HG02623 (cell line): ENCODE data around the gene GPR39.

Experiments used
- ATAC-seq: cut with Tn5 transposase; IDR thresholded peaks from one replicate; pipeline ENCODE4 v1.9.1; 2021; ENCODE audit warnings: moderate library complexity; ENCODE audit not compliant: unreplicated experiment

The GPR39 gene

DNA sequence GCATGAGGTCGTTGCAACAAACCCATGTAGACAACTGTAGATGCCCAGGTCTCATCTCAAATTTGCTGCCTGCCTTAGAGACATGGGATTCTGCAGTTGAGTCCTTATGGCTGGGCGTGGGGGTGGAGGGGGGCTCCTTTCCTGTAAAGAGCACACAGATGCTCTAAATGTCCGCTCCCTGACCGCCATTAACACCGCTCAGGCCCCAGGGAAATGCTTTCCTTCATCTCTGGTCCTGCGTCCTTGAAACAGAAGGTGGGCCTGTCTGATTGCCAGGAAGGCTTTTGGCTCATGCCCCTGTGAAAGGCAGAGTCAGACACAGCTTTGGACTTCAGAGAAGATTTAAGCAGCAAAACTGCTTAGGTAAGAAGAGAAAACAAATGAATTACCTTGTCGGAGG, 25.7 kb downstream of the GPR39 start:
- ATAC-seq, result no peak

DNA sequence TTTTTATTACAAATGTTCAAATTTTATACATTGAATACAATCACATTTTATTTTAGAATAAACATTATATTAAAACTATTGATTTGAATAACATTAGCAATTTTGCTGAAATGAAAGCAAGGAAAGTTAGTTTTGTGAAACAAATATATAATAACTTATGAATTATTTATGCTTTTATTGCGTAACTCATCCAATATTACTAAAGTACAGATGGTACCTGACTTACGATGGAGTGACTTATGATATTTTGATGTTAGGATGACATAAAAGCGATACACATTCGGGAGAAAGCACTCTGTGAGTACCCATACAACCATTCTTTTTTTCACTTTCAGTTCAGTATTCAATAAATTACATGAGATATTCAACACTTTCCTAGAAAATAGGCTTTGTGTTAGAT, 26.5 kb downstream of the GPR39 start:
- ATAC-seq, result no peak

DNA sequence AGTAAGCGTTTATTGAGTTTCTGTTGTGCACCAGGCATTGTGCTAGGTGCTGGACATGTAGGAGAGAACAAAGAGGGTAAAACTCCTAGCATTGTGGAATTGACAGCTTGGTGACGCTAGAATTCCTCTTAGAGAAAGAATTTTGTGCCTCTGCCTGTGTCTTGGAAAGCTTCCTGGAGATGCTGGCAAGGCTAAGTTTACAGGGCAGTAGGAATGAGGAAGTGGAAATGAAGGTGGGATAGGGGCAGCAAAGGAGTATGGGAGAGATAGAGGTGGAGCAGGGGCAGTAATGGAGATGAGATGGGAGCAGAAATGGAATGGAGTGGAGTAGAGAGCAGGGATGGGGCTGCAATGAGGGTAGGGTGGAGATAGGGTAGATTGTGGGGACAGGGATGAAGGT, 29.8 kb downstream of the GPR39 start:
- no peak for ATAC-seq

DNA sequence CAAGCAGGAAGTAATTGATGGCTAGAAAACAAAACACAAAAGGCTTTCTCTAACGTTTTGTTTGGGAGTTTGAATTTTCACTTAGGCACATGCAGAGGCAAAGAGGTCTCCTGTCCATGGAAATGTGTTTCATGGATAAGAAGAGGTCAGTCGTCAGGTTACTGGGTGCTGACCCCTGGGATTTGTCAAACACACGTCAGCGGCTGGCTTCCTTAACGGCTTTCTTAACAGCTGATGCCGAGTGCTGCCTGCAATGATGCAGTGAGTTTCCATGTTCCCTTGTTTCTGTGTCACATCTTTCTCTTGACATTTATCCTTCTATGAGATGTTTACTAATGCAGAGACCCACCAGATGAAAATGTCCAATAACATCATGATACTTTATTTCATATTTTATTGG, 31.7 kb downstream of the GPR39 start:
- ATAC-seq, result no peak

GRCh38 chr2:132448771-132449170, 32.2 kb downstream of the GPR39 start:
- no peak for ATAC-seq

DNA sequence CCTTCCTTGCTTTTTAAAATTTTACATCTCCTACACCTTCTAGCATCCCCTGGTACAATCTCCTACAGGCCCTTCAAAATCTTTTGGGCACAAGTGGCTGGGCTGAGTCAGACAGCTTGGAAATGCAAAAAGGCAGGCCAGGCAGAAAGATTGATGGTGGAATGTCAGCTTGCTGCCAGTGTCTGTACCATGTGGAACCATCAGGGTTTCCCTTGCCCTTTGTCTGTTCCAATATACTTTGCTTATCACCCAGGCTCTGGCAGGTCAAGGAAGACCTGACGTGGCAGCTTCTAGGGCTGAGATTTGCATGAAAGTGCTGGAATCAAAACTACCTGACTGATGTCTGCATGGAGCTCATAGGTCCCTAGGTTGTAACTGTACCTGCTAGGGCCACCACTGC, 33.3 kb downstream of the GPR39 start:
- no peak for ATAC-seq

DNA sequence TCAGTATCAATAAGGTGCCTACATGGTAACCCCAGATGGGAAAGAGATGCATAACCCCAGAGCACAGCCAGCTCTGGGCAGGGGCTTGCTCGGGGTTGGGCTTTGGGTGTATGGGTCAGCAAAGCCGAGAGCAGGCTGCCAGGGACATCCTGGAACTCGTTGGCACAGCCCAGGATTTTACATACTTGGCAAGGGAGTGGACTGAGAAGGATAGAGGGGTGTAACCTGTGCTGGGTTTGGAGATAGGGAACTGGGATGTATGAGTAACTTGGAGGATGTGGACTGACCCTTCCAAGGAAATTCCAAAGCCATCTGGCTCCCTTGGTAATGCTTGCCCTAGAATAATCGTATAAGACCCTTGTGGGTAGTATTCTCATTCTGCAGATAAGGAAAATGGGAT, 44.2 kb downstream of the GPR39 start:
- no peak for ATAC-seq

DNA sequence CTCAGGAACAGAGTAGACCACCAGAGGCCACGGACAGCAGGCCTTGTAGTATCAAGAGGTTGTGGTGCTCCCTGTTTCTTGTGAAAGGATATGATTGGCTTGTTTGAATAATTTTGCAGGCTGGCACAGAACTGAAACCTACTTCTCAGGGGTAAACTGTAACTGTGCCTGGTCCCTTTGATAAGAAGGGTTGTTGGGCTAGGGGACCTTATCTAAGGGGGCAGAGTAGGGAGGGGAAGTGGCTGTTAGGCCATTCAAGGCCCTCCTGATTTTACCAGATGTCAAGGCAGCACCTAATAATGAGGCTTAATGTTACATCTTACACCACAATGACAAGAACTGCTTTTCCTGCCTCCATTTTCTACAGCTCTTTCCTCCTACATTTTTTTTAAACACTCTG, 45.6 kb downstream of the GPR39 start:
- ATAC-seq, result no peak

DNA sequence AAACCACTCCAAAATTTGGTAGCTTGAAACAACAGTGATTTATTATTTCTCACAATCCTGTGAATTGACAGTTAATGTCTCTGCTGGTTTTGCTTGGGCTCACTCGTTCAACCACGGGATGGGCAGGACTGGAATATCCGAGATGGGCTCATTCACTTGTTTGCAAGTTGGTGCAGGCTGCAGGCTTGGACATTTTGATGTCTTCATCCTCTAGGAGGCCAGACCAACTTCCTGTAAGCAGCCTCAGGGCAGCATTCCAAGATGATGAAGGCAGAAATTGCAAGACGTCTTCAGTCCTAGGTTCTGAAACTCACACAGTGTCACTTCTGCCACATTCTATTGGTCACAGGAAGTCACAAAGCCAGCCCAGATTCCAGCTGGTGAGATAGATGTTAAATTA, 47.1 kb downstream of the GPR39 start:
- ATAC-seq, result no peak

DNA sequence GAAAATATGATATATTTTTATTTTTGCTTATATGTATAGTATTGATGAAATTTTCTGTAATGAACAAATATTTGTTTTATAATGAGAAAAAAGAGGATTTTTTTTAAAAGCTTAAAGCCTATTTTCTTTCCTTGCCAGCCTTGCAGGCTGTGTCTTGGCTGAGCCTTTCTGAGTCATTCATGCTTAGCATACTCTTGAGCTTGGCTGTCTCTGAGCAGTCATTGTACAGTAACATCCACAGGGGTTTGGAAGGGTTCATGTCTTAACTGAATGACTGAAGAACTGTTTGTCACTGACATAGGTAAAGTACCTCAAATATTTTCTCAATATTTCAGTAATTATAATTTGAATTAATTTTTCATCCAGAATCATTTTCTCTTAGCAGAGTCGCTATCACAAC, 49.3 kb downstream of the GPR39 start:
- ATAC-seq, result no peak

- no peak for ATAC-seq
Observed at GRCh38 chr2:132466428-132467028, 49.9 kb downstream of the GPR39 start.

- no peak for ATAC-seq
Observed at GRCh38 chr2:132468821-132469675, 52.4 kb downstream of the GPR39 start.

DNA sequence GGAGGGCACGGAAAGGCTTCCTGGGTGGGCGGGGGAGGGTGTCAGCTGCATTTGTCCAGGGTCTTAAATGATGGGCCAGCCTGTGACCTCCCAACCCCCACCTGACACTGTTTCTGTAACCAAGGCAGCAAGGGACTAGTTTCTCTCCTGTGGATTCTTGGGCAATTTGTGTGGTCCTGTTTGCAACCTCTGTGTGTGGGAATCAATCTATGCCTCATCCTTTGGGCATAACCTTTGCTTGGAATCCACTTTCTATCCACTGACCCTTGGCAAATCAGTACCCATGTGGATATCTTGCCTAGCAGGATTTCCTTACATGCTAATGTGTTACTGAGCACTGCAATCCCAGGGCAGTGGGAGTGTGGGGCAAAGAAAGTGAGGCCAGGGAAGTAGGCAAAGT, 54.1 kb downstream of the GPR39 start:
- no peak for ATAC-seq

- no peak for ATAC-seq
Observed at GRCh38 chr2:132473174-132473883, 56.7 kb downstream of the GPR39 start.

- ATAC-seq, result no peak
Observed at GRCh38 chr2:132475615-132476014, 59.0 kb downstream of the GPR39 start.

GRCh38 chr2:132477436-132477835, 60.8 kb downstream of the GPR39 start:
- ATAC-seq, result no peak

DNA sequence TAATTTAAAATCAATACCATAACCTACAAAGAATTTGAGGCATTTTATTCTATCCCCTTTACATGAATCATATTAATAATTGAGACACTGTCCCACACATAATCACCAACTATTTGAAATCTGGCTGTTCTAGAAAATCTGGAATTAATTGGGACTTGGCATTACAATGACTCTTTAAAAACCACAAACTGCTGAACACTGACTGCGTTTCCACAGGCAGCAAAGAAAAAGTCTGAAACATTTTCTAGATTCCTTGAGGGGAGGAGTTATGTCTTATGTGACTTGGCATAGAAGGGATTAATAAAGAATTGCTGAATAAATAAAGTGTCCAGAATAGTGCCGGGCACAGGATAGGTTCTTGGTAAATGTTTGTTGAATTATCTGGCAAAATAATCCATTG, 61.4 kb downstream of the GPR39 start:
- no peak for ATAC-seq

DNA sequence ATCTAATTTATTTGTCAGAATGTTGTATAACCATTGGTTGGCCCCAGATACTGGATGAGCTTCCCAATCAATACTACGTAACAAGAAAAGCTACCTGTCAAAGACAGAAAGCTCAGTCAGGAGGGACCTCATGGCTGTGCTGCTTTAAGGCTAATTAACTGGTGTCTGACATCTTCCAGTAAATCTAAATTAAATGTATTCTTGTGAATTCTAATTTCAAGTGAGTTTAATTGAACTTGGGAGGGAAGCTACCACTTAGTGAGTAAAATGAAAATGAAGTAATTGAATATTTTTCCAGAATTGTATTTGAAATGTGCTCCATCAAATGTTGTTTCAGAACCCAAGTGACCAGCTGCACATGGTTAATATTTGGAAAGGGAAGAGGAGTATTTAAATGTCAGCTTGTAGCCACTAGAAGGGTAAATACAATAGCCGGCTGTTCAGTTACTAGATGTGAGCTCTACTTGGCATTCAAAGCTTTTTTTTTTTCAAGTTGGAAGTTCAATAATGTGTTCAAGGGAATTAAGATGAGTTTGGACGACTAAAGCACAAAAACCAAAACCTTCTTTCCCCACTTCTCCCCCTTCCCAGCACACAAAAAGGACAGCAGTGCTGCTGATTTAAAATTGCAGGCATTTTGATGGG, 62.0 kb downstream of the GPR39 start:
- no peak for ATAC-seq

GRCh38 chr2:132479155-132479554, 62.5 kb downstream of the GPR39 start:
- no peak for ATAC-seq

DNA sequence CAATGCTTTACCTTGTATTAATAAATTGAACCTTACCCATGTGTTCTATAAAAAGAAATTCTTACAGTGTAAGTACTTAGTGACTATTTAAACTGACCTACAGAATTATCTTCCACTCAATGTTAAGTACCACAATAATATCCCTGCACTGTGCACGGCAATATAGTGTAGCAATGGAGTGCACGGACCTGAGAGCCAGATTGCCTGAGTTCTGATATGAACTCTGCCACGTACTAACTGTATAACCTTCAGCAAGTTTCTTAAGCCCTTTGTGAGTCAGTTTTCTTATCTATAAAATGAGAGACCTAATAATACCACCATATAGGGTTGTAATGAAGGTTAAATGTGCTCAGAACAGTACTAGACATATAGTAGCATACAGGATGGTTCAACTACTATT, 66.2 kb downstream of the GPR39 start:
- ATAC-seq, result no peak

DNA sequence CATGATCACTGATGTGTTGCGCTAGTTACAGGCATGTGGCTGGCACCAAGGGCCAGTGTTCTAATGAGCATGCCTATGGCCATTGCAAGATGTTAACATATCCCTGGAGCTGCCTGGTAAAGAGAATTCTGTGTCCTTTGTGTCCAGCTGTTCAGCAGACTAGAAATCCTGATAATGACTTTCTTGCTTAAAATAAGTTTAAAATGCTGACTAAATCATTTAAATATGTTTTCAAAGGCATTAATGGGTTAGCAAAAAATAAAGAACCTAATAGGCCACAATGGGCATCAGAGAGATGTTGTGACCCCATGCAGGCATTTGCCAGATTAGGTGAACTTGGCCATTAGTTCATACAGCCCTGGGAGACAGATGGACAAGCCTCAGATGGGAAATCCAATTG, 67.5 kb downstream of the GPR39 start:
- no peak for ATAC-seq

- no peak for ATAC-seq
Observed at GRCh38 chr2:132488491-132488890, 71.9 kb downstream of the GPR39 start.
